ENCODE measurements around the gene GARNL3. TPM values are rescaled to one million over a fixed set of nuclear protein-coding genes. Genes with fewer than 3 reads are reported as not detected.
A peak's percentile ranks its signal among the peaks of the same experiment; 100 is the strongest.

GARNL3 gene
- total RNA-seq, 2 donors from 2014 or later, result 2.0 to 2.5 TPM

DNA sequence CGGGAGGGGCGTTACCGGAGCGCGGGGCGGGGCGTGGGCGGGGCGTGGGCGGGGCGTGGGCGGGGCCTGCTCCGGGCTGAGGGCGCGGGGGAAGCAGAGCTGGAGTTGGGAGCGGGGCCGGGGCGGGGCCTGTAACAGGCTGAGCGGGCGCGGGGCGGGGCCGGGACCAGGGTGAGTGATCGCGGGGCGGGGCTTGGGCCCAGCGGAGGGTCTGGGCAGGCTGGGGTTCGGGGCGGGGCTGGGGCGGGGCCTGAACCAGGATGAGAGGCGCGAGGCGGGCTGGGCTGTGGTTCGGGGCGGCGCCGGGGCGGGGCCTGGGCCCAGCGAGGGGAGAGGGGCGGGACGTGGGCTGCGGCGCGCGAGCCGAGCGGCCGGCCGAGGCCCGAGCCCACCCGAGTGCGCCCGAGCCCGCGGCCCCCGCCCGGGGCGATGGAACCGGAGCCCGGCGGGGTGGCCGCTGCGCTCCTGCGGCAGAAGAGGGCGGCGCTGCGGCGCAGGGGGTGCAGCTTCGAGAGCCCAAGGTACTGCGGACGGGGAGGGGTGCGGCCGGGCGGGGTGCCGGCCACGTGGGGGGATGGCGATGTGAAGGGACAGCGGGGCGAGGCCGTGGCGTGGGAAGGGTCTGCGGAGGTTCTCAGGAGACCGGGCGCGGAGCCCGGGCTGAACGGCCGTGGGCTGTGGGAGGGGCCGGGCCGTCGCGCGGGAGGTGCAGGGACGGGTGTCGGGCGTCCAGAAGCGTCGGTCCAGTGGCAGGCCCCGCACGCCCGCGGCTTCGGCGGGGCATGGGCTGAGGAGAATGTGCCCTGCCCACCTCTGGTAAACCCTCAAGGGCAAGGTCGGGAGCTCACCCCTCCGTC, 39.5 kb upstream of the GARNL3 start:
- Mint-ChIP-seq H3K4me1 (peaks cover 29% of the 10 kb centered on the region), H3K4me3 (peak overlapping the region; percentile 94), H3K36me3 (ENCODE audit: low read depth) (peaks cover 2% of the 10 kb centered on the region), H3K27me3 (peaks cover 15% of the 10 kb centered on the region), H3K27ac (peak overlapping the region; percentile 90)
- DNase-seq (peak; percentile 85 to 94 (median 91)), ATAC-seq (peak; percentile 82)
- H3K9me3 ChIP-seq (ENCODE audit: control insufficient read depth, low read length, poor library complexity, severe bottlenecking), result no peaks in the 10 kb centered on the region

- Mint-ChIP-seq H3K4me3 (peak overlapping the region; percentile 94), H3K36me3 (ENCODE audit: low read depth) (peaks cover 2% of the 10 kb centered on the region), H3K27ac (peak overlapping the region; percentile 90), H3K27me3 (peaks cover 15% of the 10 kb centered on the region), H3K4me1 (peaks cover 29% of the 10 kb centered on the region)
- ATAC-seq (no peak), DNase-seq (no peak)
- H3K9me3 ChIP-seq (ENCODE audit: control insufficient read depth, low read length, poor library complexity, severe bottlenecking), result no peaks in the 10 kb centered on the region
These were observed 38.6 kb upstream of the GARNL3 start for GRCh38 chr9:127225801-127226625.

- Mint-ChIP-seq H3K27ac (no peak overlapping the region), H3K36me3 (ENCODE audit: low read depth) (no peaks in the 10 kb centered on the region), H3K4me1 (peaks cover 8% of the 10 kb centered on the region), H3K27me3 (peaks cover 29% of the 10 kb centered on the region), H3K4me3 (no peak overlapping the region)
- no peak for ATAC-seq
- no peak for DNase-seq
- H3K9me3 ChIP-seq (ENCODE audit: control insufficient read depth, low read length, poor library complexity, severe bottlenecking), result no peaks in the 10 kb centered on the region
These were observed 34.7 kb upstream of the GARNL3 start for GRCh38 chr9:127229691-127230417.

- DNase-seq (no peak), ATAC-seq (no peak)
- H3K36me3 Mint-ChIP-seq (ENCODE audit: low read depth), result peaks cover 2% of the 10 kb centered on the region
- H3K4me3 Mint-ChIP-seq, result no peak overlapping the region
- peaks cover 36% of the 10 kb centered on the region for H3K27me3 Mint-ChIP-seq
- H3K4me1 Mint-ChIP-seq, result no peaks in the 10 kb centered on the region
- H3K9me3 ChIP-seq (ENCODE audit: control insufficient read depth, low read length, poor library complexity, severe bottlenecking), result no peaks in the 10 kb centered on the region
- no peak overlapping the region for H3K27ac Mint-ChIP-seq
These were observed 32.9 kb upstream of the GARNL3 start for GRCh38 chr9:127231666-127232065.

- Mint-ChIP-seq H3K36me3 (ENCODE audit: low read depth) (peaks cover 2% of the 10 kb centered on the region), H3K27me3 (peaks cover 43% of the 10 kb centered on the region), H3K4me1 (no peaks in the 10 kb centered on the region), H3K27ac (no peak overlapping the region), H3K4me3 (no peak overlapping the region)
- no peaks in the 10 kb centered on the region for H3K9me3 ChIP-seq (ENCODE audit: control insufficient read depth, low read length, poor library complexity, severe bottlenecking)
- DNase-seq (no peak), ATAC-seq (no peak)
These were observed 31.6 kb upstream of the GARNL3 start for GRCh38 chr9:127232833-127233549.

- no peak overlapping the region for H3K4me3 Mint-ChIP-seq
- H3K27ac Mint-ChIP-seq, result no peak overlapping the region
- ATAC-seq (no peak), DNase-seq (no peak)
- H3K4me1 Mint-ChIP-seq, result peaks cover under 1% of the 10 kb centered on the region
- no peaks in the 10 kb centered on the region for H3K9me3 ChIP-seq (ENCODE audit: control insufficient read depth, low read length, poor library complexity, severe bottlenecking)
- H3K27me3 Mint-ChIP-seq, result peaks cover 45% of the 10 kb centered on the region
- peaks cover 2% of the 10 kb centered on the region for H3K36me3 Mint-ChIP-seq (ENCODE audit: low read depth)
These were observed 31.0 kb upstream of the GARNL3 start for GRCh38 chr9:127233550-127233949.

DNA sequence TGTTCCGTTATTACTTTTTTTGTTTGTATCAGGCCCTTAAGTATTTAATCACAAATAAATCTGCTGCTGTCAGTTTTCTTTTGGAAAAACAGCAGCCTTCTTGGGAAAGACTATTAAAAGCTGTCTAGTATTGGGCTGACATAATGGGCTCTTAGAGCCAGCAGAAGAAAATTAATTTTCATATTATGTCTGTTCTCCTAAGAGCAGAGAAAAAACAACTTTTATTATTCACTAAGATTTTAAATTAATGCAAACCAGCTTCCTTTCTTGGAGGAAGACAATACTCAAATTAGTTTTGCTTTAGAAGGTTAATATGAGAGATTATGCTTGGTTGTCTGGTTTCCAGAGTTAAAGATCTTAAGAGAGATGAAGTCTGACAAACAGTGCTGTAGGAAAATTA, 30.6 kb upstream of the GARNL3 start:
- Mint-ChIP-seq H3K36me3 (ENCODE audit: low read depth) (peaks cover 2% of the 10 kb centered on the region), H3K4me1 (peaks cover 3% of the 10 kb centered on the region), H3K27ac (no peak overlapping the region), H3K27me3 (peaks cover 48% of the 10 kb centered on the region), H3K4me3 (no peak overlapping the region)
- no peak for ATAC-seq
- H3K9me3 ChIP-seq (ENCODE audit: control insufficient read depth, low read length, poor library complexity, severe bottlenecking), result no peaks in the 10 kb centered on the region
- no peak for DNase-seq

DNA sequence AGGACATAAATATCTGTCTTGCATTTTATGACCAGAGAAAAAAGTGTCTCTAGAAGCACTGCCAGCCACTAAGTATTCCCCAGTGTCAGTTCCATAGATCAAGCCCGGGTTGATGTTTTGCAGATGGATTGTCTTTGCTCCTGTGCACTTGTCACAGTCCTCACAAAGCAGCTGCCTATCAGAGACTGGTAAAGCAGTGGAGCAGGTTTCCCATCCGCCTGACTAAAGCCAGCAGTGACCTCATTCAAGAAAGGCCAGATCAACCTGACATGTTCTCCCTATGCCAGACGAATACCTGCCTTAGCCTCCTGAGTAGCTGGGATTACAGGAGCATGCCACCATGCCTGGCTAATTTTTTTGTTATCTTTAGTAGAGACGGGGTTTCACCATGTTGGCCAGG, 26.8 kb upstream of the GARNL3 start:
- H3K36me3 Mint-ChIP-seq (ENCODE audit: low read depth), result peaks cover 2% of the 10 kb centered on the region
- H3K4me1 Mint-ChIP-seq, result peaks cover 3% of the 10 kb centered on the region
- H3K9me3 ChIP-seq (ENCODE audit: control insufficient read depth, low read length, poor library complexity, severe bottlenecking), result no peaks in the 10 kb centered on the region
- DNase-seq (no peak), ATAC-seq (no peak)
- no peak overlapping the region for H3K27ac Mint-ChIP-seq
- H3K4me3 Mint-ChIP-seq, result no peak overlapping the region
- peaks cover 39% of the 10 kb centered on the region for H3K27me3 Mint-ChIP-seq

GRCh38 chr9:127241354-127241753, 23.2 kb upstream of the GARNL3 start:
- no peak for ATAC-seq
- H3K27ac Mint-ChIP-seq, result no peak overlapping the region
- DNase-seq, result no peak
- no peaks in the 10 kb centered on the region for H3K9me3 ChIP-seq (ENCODE audit: control insufficient read depth, low read length, poor library complexity, severe bottlenecking)
- no peak overlapping the region for H3K4me3 Mint-ChIP-seq
- H3K36me3 Mint-ChIP-seq (ENCODE audit: low read depth), result no peaks in the 10 kb centered on the region
- H3K27me3 Mint-ChIP-seq, result peaks cover 18% of the 10 kb centered on the region
- H3K4me1 Mint-ChIP-seq, result peaks cover 16% of the 10 kb centered on the region

DNA sequence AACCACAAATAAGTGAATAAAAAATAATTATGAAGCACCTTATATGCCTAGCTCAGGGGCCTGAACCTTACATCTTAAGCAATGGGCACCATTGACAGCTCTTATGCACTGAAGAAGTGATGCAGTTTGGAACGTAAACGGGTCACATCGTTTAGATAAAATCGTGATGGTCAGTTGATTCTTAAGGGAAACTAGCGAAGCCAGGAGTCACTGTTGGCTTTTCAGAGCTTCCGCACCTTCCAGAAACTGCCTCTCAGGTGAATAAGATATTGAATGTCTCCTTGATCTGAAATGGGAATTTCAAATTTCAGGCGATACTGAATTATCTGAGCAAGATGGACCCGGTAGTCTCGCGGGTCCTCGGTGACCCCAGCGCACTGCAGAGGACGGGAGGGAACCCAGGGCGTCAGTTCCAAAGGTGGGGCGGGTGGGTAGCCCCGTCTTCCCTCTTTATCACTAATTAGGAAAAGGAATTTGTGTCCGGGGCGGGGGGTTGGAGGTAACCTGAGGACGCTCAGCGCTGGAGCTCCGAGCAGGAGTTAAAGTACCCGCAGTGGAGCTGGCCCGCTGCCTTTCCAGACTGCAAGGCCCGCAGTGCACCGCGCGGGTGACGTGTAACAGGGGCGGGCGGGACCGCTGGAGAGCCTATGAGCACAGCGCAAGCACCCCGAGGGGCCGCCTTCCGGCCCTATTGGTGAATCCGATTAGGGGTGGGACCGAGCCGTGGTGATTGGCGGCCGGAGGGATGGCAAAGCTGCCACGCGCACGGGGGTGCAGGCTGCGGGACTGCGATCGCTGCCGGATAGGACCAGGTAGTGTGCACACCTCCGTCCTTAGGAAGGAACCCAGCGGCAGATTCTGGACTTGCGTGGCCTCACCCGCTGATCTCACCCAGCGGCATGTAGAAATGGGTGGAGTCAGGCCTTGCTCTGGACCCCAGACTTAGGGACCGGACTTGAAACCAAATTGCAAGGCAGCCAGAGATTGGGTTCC, 19.7 kb upstream of the GARNL3 start:
- Mint-ChIP-seq H3K4me1 (peaks cover 13% of the 10 kb centered on the region), H3K27me3 (peaks cover 4% of the 10 kb centered on the region), H3K27ac (no peak overlapping the region), H3K4me3 (peak overlapping the region; percentile 85), H3K36me3 (ENCODE audit: low read depth) (no peaks in the 10 kb centered on the region)
- H3K9me3 ChIP-seq (ENCODE audit: control insufficient read depth, low read length, poor library complexity, severe bottlenecking), result no peaks in the 10 kb centered on the region
- ATAC-seq (peak; percentile 100), DNase-seq (peak; percentile 88 to 90 (median 90))

GRCh38 chr9:127245637-127246164, 18.9 kb upstream of the GARNL3 start:
- H3K27ac Mint-ChIP-seq, result no peak overlapping the region
- H3K4me1 Mint-ChIP-seq, result peaks cover 15% of the 10 kb centered on the region
- peak overlapping the region; percentile 85 for H3K4me3 Mint-ChIP-seq
- no peaks in the 10 kb centered on the region for H3K36me3 Mint-ChIP-seq (ENCODE audit: low read depth)
- DNase-seq (no peak), ATAC-seq (no peak)
- H3K27me3 Mint-ChIP-seq, result peaks cover 12% of the 10 kb centered on the region
- H3K9me3 ChIP-seq (ENCODE audit: control insufficient read depth, low read length, poor library complexity, severe bottlenecking), result no peaks in the 10 kb centered on the region

All from T-helper 17 cell (primary cell).